HG03280 (cell line): ENCODE results near the gene ADGRD2.

Experiments used
- ATAC-seq: cut with Tn5 transposase; IDR thresholded peaks from one replicate; pipeline ENCODE4 v1.9.1; 2021; ENCODE audit warnings: mild to moderate bottlenecking, moderate library complexity; ENCODE audit not compliant: unreplicated experiment

Gene ADGRD2

GRCh38 chr9:124506931-124507879, 57.0 kb downstream of the ADGRD2 start, which contains the start of gene NR5A1:
NR5A1 (minus strand) TSS chr9:124507399; CDS start chr9:124503395, 4,004 bp downstream.
- ATAC-seq, result no peak

GRCh38 chr9:124507880-124508423, 57.7 kb downstream of the ADGRD2 start:
- no peak for ATAC-seq

DNA sequence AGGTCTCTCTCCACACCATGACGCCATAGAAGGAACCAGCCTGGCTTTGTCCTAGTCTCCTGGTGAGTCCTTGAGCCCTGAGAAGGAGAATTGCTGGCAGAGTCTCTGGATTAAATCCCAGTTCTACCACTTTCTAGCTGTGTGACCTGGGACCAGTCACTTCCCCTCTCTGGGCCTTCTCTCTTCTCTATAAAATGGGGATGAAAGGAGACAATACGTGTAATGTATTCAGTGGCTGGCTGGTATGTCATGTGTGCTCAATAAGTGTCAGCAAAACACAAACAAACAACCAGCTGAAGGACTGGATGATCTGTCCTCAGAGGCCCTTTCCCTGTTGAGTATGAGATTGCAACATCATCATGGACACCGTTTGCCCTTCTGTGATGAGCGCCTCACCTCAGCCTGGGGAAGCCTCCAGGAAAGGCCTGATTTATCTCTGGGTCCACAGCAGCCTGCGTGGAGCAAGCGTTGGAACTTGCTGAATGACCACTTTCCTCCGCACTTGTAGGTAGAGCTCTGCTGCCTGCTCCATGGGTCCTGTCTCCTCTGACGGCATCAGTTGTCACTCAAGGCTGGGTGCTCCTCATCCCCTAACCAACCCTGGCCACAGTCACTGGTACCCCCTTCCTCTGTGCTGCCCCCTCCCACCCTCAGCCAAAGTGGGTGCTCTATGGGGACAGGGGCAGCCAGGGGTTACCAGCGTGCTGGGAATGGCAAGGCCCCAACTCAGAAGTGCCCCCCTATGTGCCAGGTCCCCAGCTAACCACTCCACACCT, 60.6 kb downstream of the ADGRD2 start:
- ATAC-seq, result no peak

GRCh38 chr9:124511426-124511840, 61.2 kb downstream of the ADGRD2 start:
- no peak for ATAC-seq

- no peak for ATAC-seq
Measured at GRCh38 chr9:124511891-124512805, 61.9 kb downstream of the ADGRD2 start.

GRCh38 chr9:124512806-124513204, 62.6 kb downstream of the ADGRD2 start:
- ATAC-seq, result no peak

GRCh38 chr9:124513376-124513994, 63.2 kb downstream of the ADGRD2 start:
- ATAC-seq, result no peak

- no peak for ATAC-seq
Measured at GRCh38 chr9:124514125-124514524, 63.9 kb downstream of the ADGRD2 start.

GRCh38 chr9:124514874-124515273, 64.6 kb downstream of the ADGRD2 start:
- no peak for ATAC-seq

DNA sequence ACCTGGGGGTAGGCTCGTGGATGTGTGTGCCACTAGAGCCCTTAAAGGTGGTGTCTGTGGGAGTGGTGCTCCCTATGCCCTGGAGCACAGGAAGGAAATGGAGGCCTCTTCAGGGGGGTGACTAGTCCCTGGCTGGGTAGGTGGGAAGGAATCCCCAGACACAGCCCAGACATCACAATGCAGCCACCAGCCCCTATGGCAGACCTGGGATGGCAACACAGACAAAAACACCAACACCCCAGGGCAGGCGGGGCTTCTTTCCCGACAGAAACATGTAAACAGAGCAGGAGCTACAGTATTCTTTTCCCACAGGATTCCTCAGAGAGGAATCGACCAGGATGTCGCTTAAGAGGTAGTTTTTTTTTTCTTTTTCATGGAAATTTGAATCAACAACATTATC, 67.3 kb downstream of the ADGRD2 start:
- ATAC-seq, result no peak

- no peak for ATAC-seq
Measured at GRCh38 chr9:124518116-124518515, 67.9 kb downstream of the ADGRD2 start.

DNA sequence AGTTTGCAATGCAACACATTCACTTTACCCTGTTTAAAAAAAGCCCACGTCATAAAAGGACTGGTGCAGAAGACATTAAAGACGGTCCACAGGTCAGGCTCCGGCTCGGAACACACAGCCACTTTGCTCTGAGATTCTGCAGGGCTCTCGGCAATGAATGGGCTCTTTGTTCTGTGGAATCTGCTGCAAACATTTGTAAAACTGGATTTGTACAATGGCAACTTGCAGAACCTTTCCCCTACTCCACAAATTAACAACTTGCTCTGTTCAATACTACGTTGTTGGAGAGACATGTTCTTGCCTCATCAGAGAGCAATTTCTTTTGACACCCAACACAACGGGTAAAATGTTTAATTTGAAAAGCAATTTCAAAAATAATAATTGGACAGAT, 70.0 kb downstream of the ADGRD2 start:
- ATAC-seq, result no peak

- ATAC-seq, result no peak
Measured at GRCh38 chr9:124521142-124521541, 70.9 kb downstream of the ADGRD2 start.

DNA sequence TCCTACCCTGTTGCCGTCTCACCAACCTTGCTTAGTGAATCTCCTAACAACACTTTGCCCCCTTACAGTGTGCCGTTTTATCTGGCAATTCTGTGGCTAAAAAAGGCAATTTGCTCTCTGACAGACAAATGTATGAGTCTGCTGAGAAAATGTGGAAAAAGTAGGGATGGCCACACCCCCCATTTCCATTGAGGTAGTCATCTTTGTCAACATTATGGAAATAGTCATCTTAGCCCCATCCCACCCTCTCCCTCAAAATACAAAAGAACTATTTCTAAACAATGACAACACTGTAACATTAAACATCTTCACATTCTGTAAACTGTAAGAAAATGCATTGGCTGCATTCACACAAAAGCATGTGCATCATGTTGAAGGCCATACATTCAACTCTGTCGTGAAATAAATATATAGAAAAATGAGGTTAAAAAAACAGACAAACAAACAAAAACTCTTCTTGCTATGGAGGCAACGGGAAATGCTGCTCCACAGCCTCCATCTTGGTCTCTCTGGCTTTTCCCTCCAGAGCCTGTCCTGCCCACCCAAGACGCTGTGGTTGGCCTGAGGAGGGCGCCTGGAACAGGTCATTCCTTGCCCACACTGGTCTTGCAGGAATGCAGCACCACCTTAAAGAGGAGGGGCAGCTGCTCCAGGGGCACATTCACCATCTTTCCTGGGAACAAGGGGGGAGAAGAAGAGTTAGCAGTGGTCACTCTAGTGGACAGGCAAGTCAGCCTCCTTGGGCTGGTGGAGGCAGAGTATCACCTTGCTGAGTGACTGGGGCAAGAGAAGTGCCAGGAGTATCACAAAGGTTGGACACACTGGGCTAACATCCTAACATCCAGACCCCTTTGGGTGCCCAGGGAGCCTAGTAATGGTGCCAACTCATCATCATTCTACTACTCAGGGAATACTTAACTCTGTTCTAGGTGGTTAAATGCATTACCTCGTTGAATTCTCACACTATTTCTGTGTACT, 72.2 kb downstream of the ADGRD2 start:
- no peak for ATAC-seq

GRCh38 chr9:124526174-124526573, 75.9 kb downstream of the ADGRD2 start:
- ATAC-seq, result no peak

DNA sequence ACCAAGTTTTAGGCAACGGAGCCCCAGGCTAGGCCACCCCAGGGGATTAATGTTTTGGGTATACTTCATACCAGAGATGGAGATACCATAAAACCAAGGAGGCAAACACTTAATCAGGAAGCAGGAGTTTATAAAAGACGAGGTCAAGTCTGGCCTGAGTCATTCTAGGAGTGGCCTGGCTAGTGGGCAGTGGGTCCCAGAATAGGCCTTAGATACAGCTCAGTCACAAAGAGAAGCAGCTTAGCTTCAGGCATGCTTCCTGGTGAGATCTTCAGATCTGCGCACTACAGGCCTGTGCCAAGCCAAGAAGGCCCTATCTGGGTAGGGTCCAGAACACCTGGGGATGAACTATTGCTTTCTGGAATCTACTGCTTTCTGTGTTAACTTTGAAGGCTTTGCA, 77.5 kb downstream of the ADGRD2 start:
- ATAC-seq, result no peak
